B cell (primary cell): Measurements from ENCODE around the gene PHACTR4. TPM values are rescaled to one million over a fixed set of nuclear protein-coding genes. Genes with fewer than 3 reads are reported as not detected.

Source experiments
- ATAC-seq: fragments of 200-7000 bp; cut with Tn5 transposase; one replicate; pipeline ENCODE4 v1.10.0; 2021; ENCODE audit warnings: low read depth, mild to moderate bottlenecking, moderate number of reproducible peaks, moderate library complexity
- CTCF ChIA-PET: fragments of 350-600 bp; sonication (Branson Sonifier 250); formaldehyde crosslinking; loops from one replicate; lab custom pipeline; 2021; ENCODE audit warnings: antibody characterized with exemption, inconsistent platforms; lab: Charles Lee
- POLR2A ChIA-PET: fragments of 350-600 bp; sonication (Branson Sonifier 250); formaldehyde crosslinking; loops from one replicate; lab custom pipeline; 2021; ENCODE audit warnings: antibody characterized with exemption; lab: Charles Lee
- DNase-seq: peaks from one replicate; pipeline ENCODE4 v3.0.0; 2013
- H2AFZ ChIP-seq: 2 replicates; pipeline ENCODE4 v1.6.1; 2012; ENCODE audit warnings: mild to moderate bottlenecking, low read depth, low read length; ENCODE audit not compliant: insufficient read depth, poor library complexity, severe bottlenecking
- H3K27ac ChIP-seq, 2 donors: 1 replicate in 1 of 2; 2 replicates in 1 of 2; pipeline ENCODE4 v1.5.1; 2012 to 2013; ENCODE audit warnings: low read length in 2 of 2, mild to moderate bottlenecking in 2 of 2, moderate library complexity in 1 of 2
- H3K27me3 ChIP-seq, 4 experiments: fragments of 200-600 bp in 1 of 4; sonication (generic) in 1 of 4; replicated peaks in 1 of 4; 1 replicate in 2 of 4; 2 replicates in 2 of 4; pipeline versions ENCODE4 v1.6.1 to v1.7.0; 2013 to 2016; ENCODE audit warnings: low read length in 3 of 4, mild to moderate bottlenecking in 2 of 4, mixed read lengths in 1 of 4, moderate library complexity in 1 of 4; ENCODE audit not compliant: insufficient read depth in 4 of 4, control insufficient read depth in 3 of 4; ENCODE audit errors: control extremely low read depth in 1 of 4
- H3K36me3 ChIP-seq, 2 experiments: replicated peaks in 1 of 2; 1 replicate in 1 of 2; 2 replicates in 1 of 2; pipeline versions ENCODE4 v1.6.1 to v1.7.1; 2013; ENCODE audit warnings: low read length in 1 of 2; ENCODE audit not compliant: insufficient read depth in 2 of 2, control insufficient read depth in 1 of 2; ENCODE audit errors: control extremely low read depth in 1 of 2, extremely low read depth in 1 of 2
- H3K4me1 ChIP-seq, 2 donors: fragments of 200-600 bp in 1 of 2; sonication (generic) in 1 of 2; 1 replicate in 1 of 2; 2 replicates in 1 of 2; pipeline versions ENCODE4 v1.5.1 to v1.6.1; 2013 to 2017; ENCODE audit warnings: low read length in 2 of 2; ENCODE audit not compliant: control insufficient read depth in 2 of 2, insufficient read depth in 2 of 2
- H3K4me2 ChIP-seq: replicated peaks from 2 replicates; pipeline ENCODE3; 2012; ENCODE audit warnings: mild to moderate bottlenecking, low read depth, low read length; ENCODE audit not compliant: poor library complexity, severe bottlenecking
- H3K4me3 ChIP-seq, 5 experiments: fragments of 200-600 bp in 1 of 5; sonication (generic) in 1 of 5; 1 replicate in 3 of 5; 2 replicates in 2 of 5; pipeline versions ENCODE4 v1.5.1 to v1.7.0; 2011 to 2016; ENCODE audit warnings: low read length in 4 of 5, mild to moderate bottlenecking in 4 of 5, low read depth in 2 of 5, control low read depth in 1 of 5, moderate library complexity in 1 of 5; ENCODE audit not compliant: insufficient read depth in 1 of 5; ENCODE audit errors: control extremely low read depth in 1 of 5, extremely low read depth in 1 of 5
- H3K79me2 ChIP-seq: fragments of 200-600 bp; sonication (generic); one replicate; pipeline ENCODE4 v1.6.0; 2016; ENCODE audit warnings: low read length; ENCODE audit not compliant: control insufficient read depth, insufficient read depth
- H3K9ac ChIP-seq: fragments of 200-600 bp; sonication (generic); 2 replicates; pipeline ENCODE4 v1.6.1; 2017; ENCODE audit warnings: mild to moderate bottlenecking, low read length, moderate library complexity
- H3K9me3 ChIP-seq, 3 donors: one replicate each; pipeline versions ENCODE4 v1.6.1 to v1.7.1; 2013; ENCODE audit warnings: low read length in 2 of 3; ENCODE audit not compliant: control insufficient read depth in 2 of 3, insufficient read depth in 1 of 3; ENCODE audit errors: control extremely low read depth in 1 of 3
- H4K20me1 ChIP-seq: 2 replicates; pipeline ENCODE4 v1.6.0; 2012; ENCODE audit warnings: mild to moderate bottlenecking, low read length; ENCODE audit not compliant: insufficient read depth, control insufficient read depth, poor library complexity, severe bottlenecking
- H3K27ac Mint-ChIP-seq: one replicate; pipeline ENCODE4 v1.8.0; 2021; ENCODE audit warnings: mixed read lengths
- H3K27me3 Mint-ChIP-seq: one replicate; pipeline ENCODE4 v1.8.0; 2021; ENCODE audit warnings: mixed read lengths
- H3K4me1 Mint-ChIP-seq: one replicate; pipeline ENCODE4 v1.8.0; 2021; ENCODE audit warnings: mixed read lengths
- H3K4me3 Mint-ChIP-seq: one replicate; pipeline ENCODE4 v1.8.0; 2021; ENCODE audit warnings: mixed read lengths
- H3K9me3 Mint-ChIP-seq: one replicate; pipeline ENCODE4 v1.8.0; 2022; ENCODE audit warnings: mixed read lengths; ENCODE audit not compliant: insufficient read depth
- CTCF ChIP-seq: fragments of 200-600 bp; IDR thresholded peaks from one replicate; pipeline ENCODE4 v1.8.0; 2022; ENCODE audit warnings: antibody characterized with exemption, mild to moderate bottlenecking
- EZH2 ChIP-seq: IDR thresholded peaks from 2 replicates; pipeline ENCODE4 v1.6.1; 2012; ENCODE audit warnings: borderline replicate concordance, low read depth, mild to moderate bottlenecking, moderate library complexity, low read length; ENCODE audit not compliant: insufficient read depth, poor library complexity, severe bottlenecking
- WGBS: methylation state at CpG from one replicate; pipeline ENCODE4 v1.1.5; 2013; ENCODE audit warnings: missing lambda C conversion rate; ENCODE audit not compliant: insufficient coverage; 5-methylcytosine and 5-hydroxymethylcytosine counted together
- intact Hi-C: fragments of 100-400 bp; cut with micrococcal nuclease; formaldehyde crosslinking; loops from one replicate; pipeline ENCODE4 v1.10.0; 2022
- polyA plus RNA-seq: library from polyadenylated mRNA; depleted of rRNA; stranded (reverse); fragments of >200 nt; gene quantifications from 2 replicates; pipeline ENCODE4 v1.2.3, GENCODE V29; 2012
- total RNA-seq, 2 donors: library from RNA; stranded (reverse); fragments of 120-200 nt in 1 of 2; gene quantifications; 1 replicate in 1 of 2; 2 replicates in 1 of 2; pipeline versions ENCODE4 v1.2.3 to v1.2.4, GENCODE V29; 2013 to 2022

Gene PHACTR4
- total and polyA plus RNA-seq, 2 donors (not counting 1 experiment from before 2014, with no cell fraction given), result 9.8 to 41.6 TPM

DNA sequence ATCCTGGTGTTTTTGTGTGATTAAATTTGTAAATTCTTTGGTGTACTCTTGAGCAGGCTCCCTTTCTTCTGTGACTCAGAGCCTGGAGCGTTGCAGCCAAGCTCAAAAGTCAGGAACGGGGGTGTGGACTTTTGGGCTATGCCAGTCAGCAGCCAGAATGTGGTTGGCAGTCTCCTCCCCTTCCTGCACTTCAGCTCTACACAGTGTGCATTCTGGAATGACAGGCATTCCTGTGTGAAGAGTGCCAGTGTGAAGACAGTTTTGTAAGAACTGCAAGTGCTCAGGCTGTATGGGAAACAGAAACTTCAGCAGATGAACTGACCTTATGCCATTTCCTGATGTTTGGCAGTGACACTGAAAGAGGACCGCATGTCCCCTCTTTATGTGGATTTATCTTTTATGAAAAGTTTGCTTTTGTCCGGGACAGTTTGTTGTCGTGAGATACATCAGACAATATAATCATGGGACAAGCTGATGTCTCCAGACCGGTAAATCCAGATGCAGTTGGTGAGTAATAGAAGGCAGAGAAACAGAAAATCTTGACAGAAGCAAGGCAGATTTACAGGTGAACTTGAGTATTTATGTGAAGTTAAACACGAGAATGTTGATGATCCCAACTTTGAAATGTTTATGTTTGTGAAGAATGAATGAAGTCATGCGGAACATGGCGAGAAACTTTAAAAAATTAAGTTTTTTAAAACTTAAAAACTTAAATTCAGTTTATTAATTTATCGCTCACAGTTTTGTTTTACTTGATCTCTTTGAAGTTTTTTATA is 68.6 kb downstream of the PHACTR4 start:
- Histone ChIP-seq H3K9ac (no peak overlapping the region), H3K4me3 (no peak overlapping the region), H3K9me3 (peaks cover 0 to 1% (median 0%) of the 10 kb centered on the region in 3 donors), H3K27me3 (no peaks in the 10 kb centered on the region), H4K20me1 (peaks cover 7% of the 10 kb centered on the region), H3K4me1 (no peaks in the 10 kb centered on the region), H3K79me2 (peaks cover 20% of the 10 kb centered on the region), H3K4me2 (no peak overlapping the region), H2AFZ (no peak overlapping the region), H3K36me3 (peaks cover 2 to 6% of the 10 kb centered on the region in 2 experiments), H3K27ac (no peak overlapping the region)
- ChIA-PET POLR2A (no interaction called here), CTCF (interaction anchor here (0.6 kb wide), 1 partner anchor 30 kb away, joined by 3 read pairs; no protein-coding TSS in a partner anchor)
- TF ChIP-seq EZH2, result no peak
- no peak for TF ChIP-seq CTCF
- H3K27me3 Mint-ChIP-seq, result no peaks in the 10 kb centered on the region
- H3K4me1 Mint-ChIP-seq, result peaks cover 4% of the 10 kb centered on the region
- intact Hi-C loops, result no loop called here
- WGBS, result 35% methylated on average over 3 of the region's 10 CpGs
- ATAC-seq (no peak), DNase-seq (no peak)
- H3K27ac Mint-ChIP-seq, result no peak overlapping the region
- H3K4me3 Mint-ChIP-seq, result no peak overlapping the region
- no peaks in the 10 kb centered on the region for H3K9me3 Mint-ChIP-seq

DNA sequence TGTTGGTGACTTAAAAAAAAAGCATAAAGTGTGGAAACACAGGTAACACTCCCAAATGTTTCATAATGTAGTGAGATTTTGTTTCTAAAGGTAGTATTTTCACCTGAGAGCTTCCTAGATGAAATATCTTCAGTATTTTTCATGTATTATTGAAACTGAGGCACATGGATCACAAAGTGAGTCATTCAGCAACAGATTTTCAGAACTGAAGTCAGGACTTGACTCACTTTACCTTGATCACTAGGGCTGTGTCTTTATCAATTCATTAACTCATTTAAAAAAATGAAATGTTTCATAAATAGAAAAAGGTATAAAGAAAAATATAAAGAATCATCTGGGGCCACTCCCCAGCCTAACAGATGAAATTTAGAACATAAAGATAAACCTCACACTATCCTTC is 69.8 kb downstream of the PHACTR4 start:
- H3K4me2 ChIP-seq, result no peak overlapping the region
- peaks cover 7% of the 10 kb centered on the region for H4K20me1 ChIP-seq
- DNase-seq (no peak), ATAC-seq (no peak)
- H2AFZ ChIP-seq, result no peak overlapping the region
- H3K27ac ChIP-seq, result no peak overlapping the region
- Mint-ChIP-seq H3K27me3 (no peaks in the 10 kb centered on the region), H3K27ac (no peak overlapping the region), H3K4me1 (peaks cover 4% of the 10 kb centered on the region), H3K4me3 (no peak overlapping the region), H3K9me3 (no peaks in the 10 kb centered on the region)
- TF ChIP-seq CTCF (no peak), EZH2 (no peak)
- no peaks in the 10 kb centered on the region for H3K4me1 ChIP-seq
- peaks cover 2 to 6% of the 10 kb centered on the region in 2 experiments for H3K36me3 ChIP-seq
- H3K4me3 ChIP-seq, result no peak overlapping the region
- no peaks in the 10 kb centered on the region for H3K27me3 ChIP-seq
- H3K9me3 ChIP-seq, result peaks cover 0 to 7% (median 0%) of the 10 kb centered on the region in 3 donors
- CTCF ChIA-PET, result no interaction called here
- H3K9ac ChIP-seq, result no peak overlapping the region
- H3K79me2 ChIP-seq, result peaks cover 16% of the 10 kb centered on the region
- intact Hi-C loops, result no loop called here
- POLR2A ChIA-PET, result no interaction called here
